Thyroid gland (tissue), 4 donors: ENCODE results near the gene GPR107.

Experiments
- POLR2A ChIP-seq, 2 donors: fragments of 450-650 bp; IDR thresholded peaks; one replicate each; pipeline ENCODE4 v1.6.1; 2017; ENCODE audit warnings: antibody characterized with exemption in 2 of 2, mild to moderate bottlenecking in 2 of 2, moderate library complexity in 1 of 2
- TF ChIP-seq, protein P1 (sequence below), 6 experiments: fragments of 200-600 bp in 3 of 6; fragments of 450-650 bp in 3 of 6; sonication (generic) in 3 of 6; IDR thresholded peaks; one replicate each; pipeline ENCODE4 v1.5.1; 2016 to 2019; ENCODE audit warnings: antibody characterized with exemption in 6 of 6, mild to moderate bottlenecking in 2 of 6, inconsistent platforms in 1 of 6, moderate library complexity in 1 of 6

DNA sequence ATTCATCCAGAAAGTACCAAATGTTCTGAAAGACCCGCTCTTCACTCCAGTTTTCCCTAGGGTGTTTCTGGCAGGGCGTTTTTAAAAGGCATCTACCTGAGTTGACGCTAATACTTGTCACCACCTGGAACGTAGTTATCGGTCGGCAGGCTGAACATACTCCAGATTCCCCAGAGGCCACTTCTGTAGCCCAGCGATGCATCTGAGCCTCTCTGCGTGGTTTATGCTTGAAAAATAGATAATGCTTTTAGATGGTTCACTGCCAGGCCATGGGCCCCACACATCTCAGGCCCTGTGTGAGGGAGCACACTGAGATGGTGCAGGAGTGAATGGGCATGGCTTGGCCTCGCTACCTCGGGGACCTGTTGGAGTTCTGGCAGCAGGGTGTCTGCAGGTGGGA is 85.5 kb downstream of the GPR107 start:
- TF ChIP-seq, protein P1, sequence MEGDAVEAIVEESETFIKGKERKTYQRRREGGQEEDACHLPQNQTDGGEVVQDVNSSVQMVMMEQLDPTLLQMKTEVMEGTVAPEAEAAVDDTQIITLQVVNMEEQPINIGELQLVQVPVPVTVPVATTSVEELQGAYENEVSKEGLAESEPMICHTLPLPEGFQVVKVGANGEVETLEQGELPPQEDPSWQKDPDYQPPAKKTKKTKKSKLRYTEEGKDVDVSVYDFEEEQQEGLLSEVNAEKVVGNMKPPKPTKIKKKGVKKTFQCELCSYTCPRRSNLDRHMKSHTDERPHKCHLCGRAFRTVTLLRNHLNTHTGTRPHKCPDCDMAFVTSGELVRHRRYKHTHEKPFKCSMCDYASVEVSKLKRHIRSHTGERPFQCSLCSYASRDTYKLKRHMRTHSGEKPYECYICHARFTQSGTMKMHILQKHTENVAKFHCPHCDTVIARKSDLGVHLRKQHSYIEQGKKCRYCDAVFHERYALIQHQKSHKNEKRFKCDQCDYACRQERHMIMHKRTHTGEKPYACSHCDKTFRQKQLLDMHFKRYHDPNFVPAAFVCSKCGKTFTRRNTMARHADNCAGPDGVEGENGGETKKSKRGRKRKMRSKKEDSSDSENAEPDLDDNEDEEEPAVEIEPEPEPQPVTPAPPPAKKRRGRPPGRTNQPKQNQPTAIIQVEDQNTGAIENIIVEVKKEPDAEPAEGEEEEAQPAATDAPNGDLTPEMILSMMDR (IDR thresholded peaks at IDR 0.05): peak in 1 of 6 experiments; percentile 1
- TF ChIP-seq POLR2A (IDR thresholded peaks at IDR 0.05): no peak
